SIG-M5 treated with dmso at 0.1 percent for 504 hours (cell line): ENCODE results near the gene FBXO42.

Experiments
- DNase-seq: peaks from one replicate; lab custom pipeline; 2025; ENCODE audit not compliant: unreplicated experiment; lab: John Stamatoyannopoulos, UW

Gene FBXO42

GRCh38 chr1:16351994-16352841, at the start of gene FBXO42:
TSS of gene FBXO42 (minus strand) at chr1:16352480. CDS start at chr1:16315418, 37,062 bp downstream.
- DNase-seq: peak; percentile 83

GRCh38 chr1:16398371-16398953, 46.2 kb upstream of the FBXO42 start:
- no peak for DNase-seq

GRCh38 chr1:16397120-16397519, 44.8 kb upstream of the FBXO42 start:
- no peak for DNase-seq

- DNase-seq: no peak
Observed at GRCh38 chr1:16396591-16396990, 44.3 kb upstream of the FBXO42 start.

- no peak for DNase-seq
Observed at GRCh38 chr1:16394977-16395376, 42.7 kb upstream of the FBXO42 start.

GRCh38 chr1:16393570-16394521, 41.6 kb upstream of the FBXO42 start:
- no peak for DNase-seq

- DNase-seq: no peak
Observed at GRCh38 chr1:16392740-16393569, 40.7 kb upstream of the FBXO42 start.

GRCh38 chr1:16391411-16391810, 39.1 kb upstream of the FBXO42 start:
- DNase-seq: no peak

GRCh38 chr1:16387201-16388188, 35.2 kb upstream of the FBXO42 start:
- DNase-seq: no peak

- DNase-seq: no peak
Observed at GRCh38 chr1:16386454-16387113, 34.3 kb upstream of the FBXO42 start.

- DNase-seq: no peak
Observed at GRCh38 chr1:16385659-16386453, 33.6 kb upstream of the FBXO42 start.

- DNase-seq: no peak
Observed at GRCh38 chr1:16383888-16384287, 31.6 kb upstream of the FBXO42 start.

GRCh38 chr1:16380868-16381267, 28.6 kb upstream of the FBXO42 start:
- DNase-seq: no peak

GRCh38 chr1:16378443-16378842, 26.2 kb upstream of the FBXO42 start:
- DNase-seq: no peak

- DNase-seq: no peak
Observed at GRCh38 chr1:16376971-16377370, 24.7 kb upstream of the FBXO42 start.

- DNase-seq: no peak
Observed at GRCh38 chr1:16375521-16376340, 23.5 kb upstream of the FBXO42 start.

GRCh38 chr1:16374266-16374665, 22.0 kb upstream of the FBXO42 start:
- no peak for DNase-seq
